Hepatocyte (in vitro differentiated cells): Measurements from ENCODE around the gene GALNT18.

Experiments used
- CTCF ChIP-seq: fragments of 200-600 bp; sonication (generic); IDR thresholded peaks from 2 replicates; pipeline ENCODE4 v1.5.1; 2016; ENCODE audit warnings: antibody characterized with exemption, mild to moderate bottlenecking; ENCODE audit not compliant: poor library complexity
- EZH2 ChIP-seq: fragments of 200-600 bp; sonication (generic); IDR thresholded peaks from 2 replicates; pipeline ENCODE4 v1.6.1; 2016; ENCODE audit warnings: antibody characterized with exemption, mild to moderate bottlenecking, borderline replicate concordance
- EZH2phosphoT487 ChIP-seq: fragments of 200-600 bp; sonication (generic); IDR thresholded peaks from one replicate; pipeline ENCODE4 v1.6.1; 2018; ENCODE audit warnings: antibody characterized with exemption, mild to moderate bottlenecking, low read depth, moderate library complexity; ENCODE audit not compliant: unreplicated experiment, severe bottlenecking

- TF ChIP-seq CTCF (no peak), EZH2 (no peak), EZH2phosphoT487 (no peak)
Measured at GRCh38 chr11:11486002-11486401, 135.8 kb downstream of the GALNT18 start.
